ENCODE results near the gene ALKBH3.

Gene ALKBH3

DNA sequence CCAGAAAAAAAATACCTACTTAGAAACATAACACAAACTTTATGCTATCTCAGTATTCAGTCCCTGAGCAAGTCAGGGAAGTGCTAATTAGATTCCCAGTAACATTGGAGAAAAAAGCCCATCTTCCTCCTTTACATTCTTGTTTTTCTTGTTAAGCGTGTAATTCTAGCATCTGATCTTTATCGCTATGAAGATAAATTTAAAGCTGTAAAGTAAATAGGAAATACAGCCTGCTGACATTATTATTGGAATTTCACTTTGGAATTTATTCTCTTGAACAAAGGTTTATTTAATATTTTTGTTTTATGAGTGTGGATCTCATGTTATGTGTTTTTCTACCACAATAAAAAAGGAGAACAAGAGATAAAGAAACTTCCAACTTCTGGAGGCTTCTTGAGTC, 13.9 kb downstream of the ALKBH3 start:
- Histone ChIP-seq H3K36me3 (ENCODE audit: insufficient read depth, low read length) (peaks cover 61% of the 10 kb centered on the region), H3K9me3 (ENCODE audit: insufficient read depth, low read depth, low read length) (no peaks in the 10 kb centered on the region), H3K4me1 (ENCODE audit: insufficient read depth, low read length) (no peaks in the 10 kb centered on the region), H3K27ac (ENCODE audit: low read depth, low read length) (no peak overlapping the region), H3K27me3 (ENCODE audit: insufficient read depth, low read length) (no peaks in the 10 kb centered on the region), H3K9ac (ENCODE audit: low read depth, low read length) (no peak overlapping the region), H3K4me3 (ENCODE audit: low read length) (no peak overlapping the region)
- 73% methylated on average over 2 of the region's 2 CpGs for WGBS

- 96% methylated on average over 2 of the region's 2 CpGs for WGBS
- Histone ChIP-seq H3K27ac (ENCODE audit: low read depth, low read length) (no peak overlapping the region), H3K36me3 (ENCODE audit: insufficient read depth, low read length) (peaks cover 65% of the 10 kb centered on the region)
These were observed 15.0 kb downstream of the ALKBH3 start for GRCh38 chr11:43895601-43896000.

GRCh38 chr11:43898574-43898973, 17.9 kb downstream of the ALKBH3 start:
- H3K36me3 ChIP-seq (ENCODE audit: insufficient read depth, low read length), result peaks cover 50% of the 10 kb centered on the region
- H3K4me3 ChIP-seq (ENCODE audit: low read length), result no peak overlapping the region
- H3K27ac ChIP-seq (ENCODE audit: low read depth, low read length), result no peak overlapping the region
- no peaks in the 10 kb centered on the region for H3K4me1 ChIP-seq (ENCODE audit: insufficient read depth, low read length)
- no peak overlapping the region for H3K9ac ChIP-seq (ENCODE audit: low read depth, low read length)
- H3K9me3 ChIP-seq (ENCODE audit: insufficient read depth, low read depth, low read length), result no peaks in the 10 kb centered on the region
- no peaks in the 10 kb centered on the region for H3K27me3 ChIP-seq (ENCODE audit: insufficient read depth, low read length)
- 94% methylated on average over 7 of the region's 7 CpGs for WGBS

More at GRCh38 chr11:43895601-43896000, 15.0 kb downstream of the ALKBH3 start:
- Histone ChIP-seq H3K9ac (ENCODE audit: low read depth, low read length) (no peak overlapping the region), H3K4me3 (ENCODE audit: low read length) (no peak overlapping the region), H3K9me3 (ENCODE audit: insufficient read depth, low read depth, low read length) (no peaks in the 10 kb centered on the region), H3K27me3 (ENCODE audit: insufficient read depth, low read length) (no peaks in the 10 kb centered on the region), H3K4me1 (ENCODE audit: insufficient read depth, low read length) (no peaks in the 10 kb centered on the region)

GRCh38 chr11:43899094-43899493, 18.5 kb downstream of the ALKBH3 start:
- H3K27me3 ChIP-seq (ENCODE audit: insufficient read depth, low read length), result no peaks in the 10 kb centered on the region
- no peak overlapping the region for H3K27ac ChIP-seq (ENCODE audit: low read depth, low read length)
- H3K4me3 ChIP-seq (ENCODE audit: low read length), result no peak overlapping the region
- H3K9me3 ChIP-seq (ENCODE audit: insufficient read depth, low read depth, low read length), result no peaks in the 10 kb centered on the region
- H3K4me1 ChIP-seq (ENCODE audit: insufficient read depth, low read length), result no peaks in the 10 kb centered on the region
- peaks cover 49% of the 10 kb centered on the region for H3K36me3 ChIP-seq (ENCODE audit: insufficient read depth, low read length)
- H3K9ac ChIP-seq (ENCODE audit: low read depth, low read length), result no peak overlapping the region
- 88% methylated on average over 13 of the region's 13 CpGs for WGBS

- Histone ChIP-seq H3K4me3 (ENCODE audit: low read length) (no peak overlapping the region), H3K9me3 (ENCODE audit: insufficient read depth, low read depth, low read length) (no peaks in the 10 kb centered on the region), H3K27ac (ENCODE audit: low read depth, low read length) (no peak overlapping the region), H3K9ac (ENCODE audit: low read depth, low read length) (no peak overlapping the region), H3K4me1 (ENCODE audit: insufficient read depth, low read length) (no peaks in the 10 kb centered on the region), H3K36me3 (ENCODE audit: insufficient read depth, low read length) (peaks cover 36% of the 10 kb centered on the region), H3K27me3 (ENCODE audit: insufficient read depth, low read length) (no peaks in the 10 kb centered on the region)
- 94% methylated on average over 4 of the region's 4 CpGs for WGBS
These were observed 20.9 kb downstream of the ALKBH3 start for GRCh38 chr11:43901551-43901950.

DNA sequence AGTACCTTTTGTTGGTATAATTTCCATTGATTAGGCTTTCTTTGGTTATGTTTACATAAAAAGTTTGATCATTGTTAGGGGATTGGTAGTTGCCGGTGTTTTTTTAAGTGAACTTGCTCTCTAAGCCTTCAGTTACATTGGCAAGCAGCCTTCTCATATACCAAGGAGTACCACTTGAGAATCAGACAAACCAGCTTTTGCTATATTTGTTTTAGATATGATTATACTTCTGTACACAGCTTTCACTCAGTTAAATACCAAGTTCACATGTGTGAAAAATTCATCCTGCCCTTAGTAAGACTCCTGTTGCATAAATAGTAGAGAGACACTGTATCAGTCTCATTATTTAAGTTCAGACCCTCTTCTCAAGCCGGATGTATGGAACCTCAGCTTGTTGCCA, 22.4 kb downstream of the ALKBH3 start:
- Histone ChIP-seq H3K36me3 (ENCODE audit: insufficient read depth, low read length) (peaks cover 26% of the 10 kb centered on the region), H3K4me3 (ENCODE audit: low read length) (no peak overlapping the region), H3K9me3 (ENCODE audit: insufficient read depth, low read depth, low read length) (no peaks in the 10 kb centered on the region), H3K9ac (ENCODE audit: low read depth, low read length) (no peak overlapping the region), H3K27ac (ENCODE audit: low read depth, low read length) (no peak overlapping the region), H3K4me1 (ENCODE audit: insufficient read depth, low read length) (no peaks in the 10 kb centered on the region), H3K27me3 (ENCODE audit: insufficient read depth, low read length) (no peaks in the 10 kb centered on the region)
- WGBS, result 91% methylated on average over 2 of the region's 2 CpGs

GRCh38 chr11:43903969-43904368, 23.3 kb downstream of the ALKBH3 start:
- no peak overlapping the region for H3K4me3 ChIP-seq (ENCODE audit: low read length)
- H3K27me3 ChIP-seq (ENCODE audit: insufficient read depth, low read length), result no peaks in the 10 kb centered on the region
- 99% methylated on average over 4 of the region's 4 CpGs for WGBS
- no peak overlapping the region for H3K9ac ChIP-seq (ENCODE audit: low read depth, low read length)
- H3K36me3 ChIP-seq (ENCODE audit: insufficient read depth, low read length), result peaks cover 21% of the 10 kb centered on the region; the same call in 1 of the 2 replicates
- H3K4me1 ChIP-seq (ENCODE audit: insufficient read depth, low read length), result no peaks in the 10 kb centered on the region
- no peaks in the 10 kb centered on the region for H3K9me3 ChIP-seq (ENCODE audit: insufficient read depth, low read depth, low read length)
- no peak overlapping the region for H3K27ac ChIP-seq (ENCODE audit: low read depth, low read length)

DNA sequence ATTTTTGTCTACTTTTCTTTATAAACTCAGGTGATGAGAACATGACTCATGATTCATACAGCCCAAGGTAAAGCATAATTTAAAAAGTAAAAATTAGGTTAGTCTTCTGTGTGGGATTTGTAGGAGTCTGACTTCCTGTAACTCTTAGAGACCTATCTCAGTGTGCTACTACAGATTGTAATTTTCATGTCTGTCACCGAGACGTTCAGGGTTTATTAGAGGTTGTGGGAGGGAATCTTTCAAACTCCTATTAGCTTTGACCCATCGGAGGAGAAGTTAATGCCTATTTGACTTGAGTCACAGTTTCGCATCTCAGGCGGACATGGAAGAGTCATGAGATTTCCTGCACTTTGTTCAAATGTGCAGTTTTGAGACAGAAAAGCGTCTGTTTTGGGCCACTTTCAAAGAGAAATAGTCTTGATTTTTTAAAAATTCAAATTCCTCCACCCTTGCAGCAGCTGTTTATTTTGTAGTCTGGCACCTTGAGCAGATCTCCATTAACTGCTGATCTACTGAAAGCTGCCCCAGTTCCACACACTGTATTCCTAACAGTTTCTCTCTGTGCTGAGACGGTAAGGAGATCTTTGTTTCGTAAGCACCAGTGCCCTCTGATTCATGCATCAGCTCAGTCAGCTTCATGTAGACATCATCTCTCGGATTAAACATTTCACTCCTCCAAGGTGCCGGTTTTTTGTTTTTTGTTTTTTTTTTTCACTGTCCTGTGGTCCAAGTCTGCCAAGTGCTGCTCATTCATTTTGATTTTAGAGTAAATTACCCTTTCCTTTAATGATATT, 24.3 kb downstream of the ALKBH3 start:
- Histone ChIP-seq H3K36me3 (ENCODE audit: insufficient read depth, low read length) (peaks cover 12% of the 10 kb centered on the region; the same call in 1 of the 2 replicates), H3K4me3 (ENCODE audit: low read length) (no peak overlapping the region), H3K9ac (ENCODE audit: low read depth, low read length) (no peak overlapping the region), H3K4me1 (ENCODE audit: insufficient read depth, low read length) (no peaks in the 10 kb centered on the region), H3K9me3 (ENCODE audit: insufficient read depth, low read depth, low read length) (no peaks in the 10 kb centered on the region), H3K27me3 (ENCODE audit: insufficient read depth, low read length) (no peaks in the 10 kb centered on the region), H3K27ac (ENCODE audit: low read depth, low read length) (no peak overlapping the region)
- WGBS, result 96% methylated on average over 10 of the region's 10 CpGs

GRCh38 chr11:43905813-43906241, 25.2 kb downstream of the ALKBH3 start:
- Histone ChIP-seq H3K27ac (ENCODE audit: low read depth, low read length) (no peak overlapping the region), H3K9me3 (ENCODE audit: insufficient read depth, low read depth, low read length) (no peaks in the 10 kb centered on the region), H3K27me3 (ENCODE audit: insufficient read depth, low read length) (no peaks in the 10 kb centered on the region), H3K4me3 (ENCODE audit: low read length) (no peak overlapping the region), H3K9ac (ENCODE audit: low read depth, low read length) (no peak overlapping the region), H3K36me3 (ENCODE audit: insufficient read depth, low read length) (peaks cover 11% of the 10 kb centered on the region; the same call in 1 of the 2 replicates), H3K4me1 (ENCODE audit: insufficient read depth, low read length) (no peaks in the 10 kb centered on the region)
- 95% methylated on average over 2 of the region's 2 CpGs for WGBS

DNA sequence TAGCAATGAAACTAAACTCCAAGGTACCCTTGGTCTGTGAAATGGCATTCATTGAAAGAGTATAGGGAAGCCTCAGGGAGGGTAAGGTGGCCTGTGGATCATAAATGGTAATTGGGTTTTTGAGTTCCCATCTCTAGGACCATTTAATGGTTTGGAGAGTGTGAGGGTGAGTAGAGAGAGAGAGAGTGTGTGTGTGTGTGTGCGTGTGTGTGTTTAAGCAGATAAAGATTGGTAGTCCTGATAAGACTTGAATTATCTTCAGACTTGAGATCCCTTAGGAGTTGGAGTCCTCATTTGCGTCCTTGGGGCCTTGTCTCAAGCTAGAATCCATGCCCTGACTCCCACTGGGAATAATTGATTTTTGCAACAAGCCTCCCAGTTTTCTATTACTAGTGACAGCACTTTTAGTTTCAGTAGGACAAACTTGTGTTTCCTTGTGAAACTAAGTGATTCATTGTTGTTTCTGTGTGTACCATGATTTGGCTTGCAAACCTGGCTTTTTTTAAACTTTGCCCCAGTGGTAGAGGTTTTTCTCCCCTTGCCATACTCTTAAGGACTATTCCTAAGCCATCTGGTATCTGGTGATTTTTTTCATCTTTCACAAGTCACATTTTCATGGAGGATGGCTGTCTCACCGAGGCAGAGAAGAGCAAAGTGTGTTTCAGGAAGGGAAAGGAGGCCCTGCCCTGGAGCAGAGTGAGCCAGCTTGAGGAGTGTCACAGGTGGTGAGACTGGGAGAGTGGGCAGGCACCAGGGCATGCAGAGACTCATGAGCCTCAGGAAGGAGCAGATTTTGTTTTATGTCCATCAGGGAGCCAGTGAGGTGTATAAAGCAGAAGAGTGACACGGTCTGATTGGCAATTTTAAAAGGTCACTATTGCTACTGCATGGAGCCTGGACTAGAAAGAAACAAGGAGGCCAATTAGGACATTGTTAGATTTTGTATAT, 26.7 kb downstream of the ALKBH3 start:
- Histone ChIP-seq H3K9ac (ENCODE audit: low read depth, low read length) (no peak overlapping the region), H3K27ac (ENCODE audit: low read depth, low read length) (no peak overlapping the region), H3K36me3 (ENCODE audit: insufficient read depth, low read length) (0 out of 2 replicates have a peak, but pooled peaks cover 4% of the 10 kb centered on the region), H3K27me3 (ENCODE audit: insufficient read depth, low read length) (no peaks in the 10 kb centered on the region), H3K4me3 (ENCODE audit: low read length) (no peak overlapping the region), H3K4me1 (ENCODE audit: insufficient read depth, low read length) (no peaks in the 10 kb centered on the region), H3K9me3 (ENCODE audit: insufficient read depth, low read depth, low read length) (no peaks in the 10 kb centered on the region)
- 86% methylated on average over 4 of the region's 4 CpGs for WGBS

GRCh38 chr11:43908191-43908590, 27.6 kb downstream of the ALKBH3 start:
- 93% methylated on average over 2 of the region's 2 CpGs for WGBS
- Histone ChIP-seq H3K36me3 (ENCODE audit: insufficient read depth, low read length) (0 out of 2 replicates have a peak, but pooled peaks cover 4% of the 10 kb centered on the region), H3K9ac (ENCODE audit: low read depth, low read length) (no peak overlapping the region)

More at GRCh38 chr11:43908191-43908590, 27.6 kb downstream of the ALKBH3 start:
- H3K27ac ChIP-seq (ENCODE audit: low read depth, low read length), result no peak overlapping the region
- no peaks in the 10 kb centered on the region for H3K27me3 ChIP-seq (ENCODE audit: insufficient read depth, low read length)
- H3K4me3 ChIP-seq (ENCODE audit: low read length), result no peak overlapping the region
- H3K4me1 ChIP-seq (ENCODE audit: insufficient read depth, low read length), result no peaks in the 10 kb centered on the region
- H3K9me3 ChIP-seq (ENCODE audit: insufficient read depth, low read depth, low read length), result no peaks in the 10 kb centered on the region
